ENCODE data around the gene PTEN. TPM values are rescaled to one million over a fixed set of nuclear protein-coding genes. Genes with fewer than 3 reads are reported as not detected.
"Not testable (repeated sequence)": the region's sequence is repeated elsewhere in the genome, so short reads cannot be mapped to it uniquely, and the experiment has no call there.

The PTEN gene
- total RNA-seq, 2 experiments from 2014 or later = 91.3 to 93.9 TPM

GRCh38 chr10:87865241-87865881 is 1.9 kb downstream of the PTEN start:
- Mint-ChIP-seq H3K9me3 (no peaks in the 10 kb centered on the region), H3K27me3 (no peaks in the 10 kb centered on the region), H3K36me3 (ENCODE audit: low read depth) (peaks cover 44% of the 10 kb centered on the region), H3K4me3 (peak overlapping the region; percentile 95), H3K27ac (peak overlapping the region; percentile 83), H3K4me1 (peaks cover 48% of the 10 kb centered on the region)
- ChIA-PET POLR2A (interaction anchor here (0.6 kb wide), 1 partner anchor 42 kb away, joined by 6 read pairs; no protein-coding TSS in a partner anchor), CTCF (interaction anchor here (1.0 kb wide), 1 partner anchor 46 kb away, joined by 3 read pairs; no protein-coding TSS in a partner anchor)
- no peak for DNase-seq

- CTCF ChIA-PET = no interaction called here
- POLR2A ChIA-PET = no interaction called here
- Mint-ChIP-seq H3K4me1 (peaks cover 47% of the 10 kb centered on the region), H3K27ac (peak overlapping the region; percentile 73), H3K27me3 (no peaks in the 10 kb centered on the region), H3K9me3 (no peaks in the 10 kb centered on the region), H3K36me3 (ENCODE audit: low read depth) (peaks cover 52% of the 10 kb centered on the region), H3K4me3 (peak overlapping the region; percentile 95)
- no peak for DNase-seq
These were observed 3.1 kb downstream of the PTEN start for GRCh38 chr10:87866412-87866974.

- no peak for DNase-seq
- ChIA-PET POLR2A (no interaction called here), CTCF (no interaction called here)
- Mint-ChIP-seq H3K4me3 (peak overlapping the region; percentile 95), H3K36me3 (ENCODE audit: low read depth) (peaks cover 57% of the 10 kb centered on the region), H3K9me3 (no peaks in the 10 kb centered on the region), H3K27me3 (no peaks in the 10 kb centered on the region), H3K27ac (no peak overlapping the region), H3K4me1 (peaks cover 45% of the 10 kb centered on the region)
These were observed 4.0 kb downstream of the PTEN start for GRCh38 chr10:87867453-87867852.

- Mint-ChIP-seq H3K27me3 (no peaks in the 10 kb centered on the region), H3K9me3 (no peaks in the 10 kb centered on the region), H3K4me1 (peaks cover 48% of the 10 kb centered on the region), H3K4me3 (peak overlapping the region; percentile 60), H3K27ac (no peak overlapping the region), H3K36me3 (ENCODE audit: low read depth) (peaks cover 59% of the 10 kb centered on the region)
- CTCF ChIA-PET = interaction anchor here (0.6 to 1.0 kb wide), 2 partner anchors 16 to 51 kb away, joined by 3 to 4 read pairs; no protein-coding TSS in a partner anchor
- POLR2A ChIA-PET = no interaction called here
- no peak for DNase-seq
These were observed 4.9 kb downstream of the PTEN start for GRCh38 chr10:87868277-87868676.

GRCh38 chr10:87869139-87869538 is 5.7 kb downstream of the PTEN start:
- H3K9me3 Mint-ChIP-seq, H3K27ac Mint-ChIP-seq, H3K27me3 Mint-ChIP-seq, POLR2A ChIA-PET, CTCF ChIA-PET, DNase-seq: not testable (repeated sequence)
- Mint-ChIP-seq H3K4me1 (peaks cover 51% of the 10 kb centered on the region), H3K36me3 (ENCODE audit: low read depth) (peaks cover 59% of the 10 kb centered on the region), H3K4me3 (peak overlapping the region; percentile 60)

- POLR2A ChIA-PET = no interaction called here
- H3K27ac Mint-ChIP-seq = no peak overlapping the region
- CTCF ChIA-PET = no interaction called here
- no peak for DNase-seq
- no peaks in the 10 kb centered on the region for H3K9me3 Mint-ChIP-seq
- no peaks in the 10 kb centered on the region for H3K27me3 Mint-ChIP-seq
- peaks cover 54% of the 10 kb centered on the region for H3K36me3 Mint-ChIP-seq (ENCODE audit: low read depth)
- H3K4me1 Mint-ChIP-seq = peaks cover 53% of the 10 kb centered on the region
- H3K4me3 Mint-ChIP-seq = no peak overlapping the region
These were observed 6.5 kb downstream of the PTEN start for GRCh38 chr10:87869773-87870551.

- no peaks in the 10 kb centered on the region for H3K27me3 Mint-ChIP-seq
- peaks cover 42% of the 10 kb centered on the region for H3K36me3 Mint-ChIP-seq (ENCODE audit: low read depth)
- ChIA-PET POLR2A (no interaction called here), CTCF (interaction anchor here (1.4 kb wide), 1 partner anchor 10 kb away, joined by 3 read pairs; no protein-coding TSS in a partner anchor)
- H3K9me3 Mint-ChIP-seq = no peaks in the 10 kb centered on the region
- no peak overlapping the region for H3K4me3 Mint-ChIP-seq
- H3K27ac Mint-ChIP-seq = no peak overlapping the region
- no peak for DNase-seq
- peaks cover 46% of the 10 kb centered on the region for H3K4me1 Mint-ChIP-seq
These were observed 9.4 kb downstream of the PTEN start for GRCh38 chr10:87872828-87873227.

- H3K9me3 Mint-ChIP-seq = no peaks in the 10 kb centered on the region
- H3K4me1 Mint-ChIP-seq = peaks cover 44% of the 10 kb centered on the region
- H3K36me3 Mint-ChIP-seq (ENCODE audit: low read depth) = peaks cover 41% of the 10 kb centered on the region
- no peak overlapping the region for H3K4me3 Mint-ChIP-seq
- DNase-seq = no peak
- no peaks in the 10 kb centered on the region for H3K27me3 Mint-ChIP-seq
- no peak overlapping the region for H3K27ac Mint-ChIP-seq
- ChIA-PET CTCF (no interaction called here), POLR2A (interaction anchor here (1.0 kb wide), 1 partner anchor 11 kb away, joined by 3 read pairs; no protein-coding TSS in a partner anchor)
These were observed 10.2 kb downstream of the PTEN start for GRCh38 chr10:87873656-87874055.

- no peak for DNase-seq
- Mint-ChIP-seq H3K27me3 (no peaks in the 10 kb centered on the region), H3K9me3 (peaks cover 3% of the 10 kb centered on the region), H3K36me3 (ENCODE audit: low read depth) (peaks cover 52% of the 10 kb centered on the region), H3K27ac (no peak overlapping the region), H3K4me1 (peaks cover 34% of the 10 kb centered on the region), H3K4me3 (no peak overlapping the region)
- ChIA-PET POLR2A (interaction anchor here (0.7 to 0.8 kb wide), 2 partner anchors 215 to 442 kb away, joined by 3 read pairs; no protein-coding TSS in a partner anchor), CTCF (no interaction called here)
These were observed 12.6 kb downstream of the PTEN start for GRCh38 chr10:87875929-87876571.

GRCh38 chr10:87878664-87879459 is 15.4 kb downstream of the PTEN start:
- no peak overlapping the region for H3K4me3 Mint-ChIP-seq
- ChIA-PET CTCF (no interaction called here), POLR2A (no interaction called here)
- no peak for DNase-seq
- H3K36me3 Mint-ChIP-seq (ENCODE audit: low read depth) = peaks cover 56% of the 10 kb centered on the region
- H3K27me3 Mint-ChIP-seq = no peaks in the 10 kb centered on the region
- peaks cover 11% of the 10 kb centered on the region for H3K9me3 Mint-ChIP-seq
- H3K4me1 Mint-ChIP-seq = peaks cover 29% of the 10 kb centered on the region
- no peak overlapping the region for H3K27ac Mint-ChIP-seq

GRCh38 chr10:87880336-87880735 is 16.9 kb downstream of the PTEN start:
- Mint-ChIP-seq H3K4me1 (peaks cover 25% of the 10 kb centered on the region), H3K36me3 (ENCODE audit: low read depth) (peaks cover 58% of the 10 kb centered on the region), H3K27ac (no peak overlapping the region), H3K9me3 (peaks cover 11% of the 10 kb centered on the region), H3K27me3 (no peaks in the 10 kb centered on the region), H3K4me3 (no peak overlapping the region)
- POLR2A ChIA-PET = no interaction called here
- CTCF ChIA-PET = no interaction called here
- no peak for DNase-seq

- H3K4me3 Mint-ChIP-seq, H3K27me3 Mint-ChIP-seq, POLR2A ChIA-PET, CTCF ChIA-PET, DNase-seq, H3K27ac Mint-ChIP-seq: not testable (repeated sequence)
- Mint-ChIP-seq H3K4me1 (peaks cover 22% of the 10 kb centered on the region), H3K9me3 (peaks cover 18% of the 10 kb centered on the region), H3K36me3 (ENCODE audit: low read depth) (peaks cover 67% of the 10 kb centered on the region)
These were observed 18.1 kb downstream of the PTEN start for GRCh38 chr10:87881373-87882059.
